MM.1S (cell line): Measurements from ENCODE around the gene WDR26.
"Not testable (repeated sequence)": the region's sequence is repeated elsewhere in the genome, so short reads cannot be mapped to it uniquely, and the experiment has no call there.

Experiments used
- CTCF ChIP-seq: fragments of 300-600 bp; sonication (generic); IDR thresholded peaks from 2 replicates; pipeline ENCODE4 v1.5.1; 2016; ENCODE audit warnings: antibody characterized with exemption, low read length, mixed read lengths
- EZH2 ChIP-seq: fragments of 300-600 bp; sonication (generic); optimal IDR thresholded peaks from 2 replicates; pipeline ENCODE3; 2017; ENCODE audit warnings: low read depth, mild to moderate bottlenecking, antibody characterized with exemption, low read length, mixed read lengths

- TF ChIP-seq CTCF, EZH2: not testable (repeated sequence)
Observed at GRCh38 chr1:224483206-224483605, 48.6 kb upstream of the WDR26 start.
